Spleen (tissue), 11 donors: ENCODE data around the gene APOBEC3A. TPM values are rescaled to one million over a fixed set of nuclear protein-coding genes. Genes with fewer than 3 reads are reported as not detected.
"Not testable (repeated sequence)": the region's sequence is repeated elsewhere in the genome, so short reads cannot be mapped to it uniquely, and the experiment has no call there.

Source experiments
- DNase-seq: peaks from one replicate; pipeline ENCODE4 v3.0.0-alpha.2; 2020
- H3K27ac ChIP-seq, 8 donors: fragments of 200-600 bp; sonication (generic) in 7 of 8; 1 replicate in 4 of 8; 2 replicates in 4 of 8; pipeline versions ENCODE4 v1.5.0 to v1.8.0; 2016 to 2021; ENCODE audit warnings: inconsistent platforms in 4 of 8, mild to moderate bottlenecking in 4 of 8, moderate library complexity in 1 of 8
- H3K27me3 ChIP-seq, 7 donors: fragments of 200-600 bp; sonication (generic) in 6 of 7; replicated peaks in 1 of 7; 1 replicate in 4 of 7; 2 replicates in 3 of 7; pipeline versions ENCODE4 v1.5.0 to v1.8.0; 2016 to 2021; ENCODE audit warnings: inconsistent platforms in 3 of 7, mild to moderate bottlenecking in 1 of 7
- H3K36me3 ChIP-seq, 6 donors: fragments of 200-600 bp; sonication (generic) in 5 of 6; 1 replicate in 4 of 6; 2 replicates in 2 of 6; pipeline versions ENCODE4 v1.5.0 to v1.8.0; 2016 to 2021; ENCODE audit warnings: inconsistent platforms in 2 of 6
- H3K4me1 ChIP-seq, 6 donors: fragments of 200-600 bp; sonication (generic) in 5 of 6; 1 replicate in 3 of 6; 2 replicates in 3 of 6; pipeline versions ENCODE4 v1.5.0 to v1.8.0; 2016 to 2021; ENCODE audit warnings: inconsistent platforms in 3 of 6
- H3K4me3 ChIP-seq, 8 donors: fragments of 200-600 bp; sonication (generic) in 7 of 8; 1 replicate in 4 of 8; 2 replicates in 4 of 8; pipeline versions ENCODE4 v1.5.0 to v1.8.0; 2016 to 2021; ENCODE audit warnings: inconsistent platforms in 4 of 8, mild to moderate bottlenecking in 4 of 8, moderate library complexity in 2 of 8
- H3K9me3 ChIP-seq, 8 donors: fragments of 200-600 bp; sonication (generic) in 7 of 8; 1 replicate in 4 of 8; 2 replicates in 4 of 8; pipeline versions ENCODE4 v1.5.0 to v1.8.0; 2016 to 2021; ENCODE audit warnings: inconsistent platforms in 4 of 8
- CTCF ChIP-seq, 11 experiments: fragments of 200-600 bp in 7 of 11; fragments of 450-650 bp in 4 of 11; sonication (generic) in 4 of 11; IDR thresholded peaks in 8 of 11; conservative IDR thresholded peaks in 3 of 11; 1 replicate in 7 of 11; 2 replicates in 4 of 11; pipeline versions ENCODE4 v1.4.0 to v1.8.0; 2016 to 2021; ENCODE audit warnings: antibody characterized with exemption in 11 of 11, inconsistent platforms in 4 of 11, mild to moderate bottlenecking in 1 of 11
- POLR2A ChIP-seq, 3 donors: fragments of 450-650 bp; IDR thresholded peaks; one replicate each; pipeline ENCODE4 v1.5.1; 2017; ENCODE audit warnings: antibody characterized with exemption in 3 of 3, mild to moderate bottlenecking in 1 of 3
- POLR2AphosphoS5 ChIP-seq, 3 donors: sonication (generic); formaldehyde crosslinking; IDR thresholded peaks; one replicate each; pipeline ENCODE4 v1.5.1; 2017; ENCODE audit warnings: antibody characterized with exemption in 3 of 3
- WGBS, 5 donors: extraction: QIAGEN DNeasy Blood & Tissue Kit in 3 of 5; methylation state at CpG; one replicate each; pipeline versions ENCODE4 v1.1.5 to v1.1.7; 2013 to 2018; 5-methylcytosine and 5-hydroxymethylcytosine counted together
- intact Hi-C: fragments of 100-400 bp; cut with DNase I; formaldehyde crosslinking; loops from one replicate; pipeline ENCODE4 v1.15.0; 2023; ENCODE audit warnings: low total_unique reads
- polyA plus RNA-seq, 3 donors: library from polyadenylated mRNA; stranded (reverse); fragments of 200-250 nt; gene quantifications; one replicate each; pipeline ENCODE4 v1.2.1, GENCODE V29; 2013
- total RNA-seq, 7 donors: library from RNA; depleted of rRNA in 3 of 7; stranded (reverse); fragments of >200 nt in 3 of 7; fragmentation: NEBNext Ultra II Directional in 4 of 7; extraction: Animal tissue kit (Norgen Biotek cat#: 25700) in 4 of 7; gene quantifications; one replicate each; pipeline versions ENCODE4 v1.1.0 to v1.2.1, GENCODE V29; 2016 to 2021
- donor health status: healthy with polysubstance abuse.
- donor health status: DM: no; HTN: no; CAD: no; lungs with moderate emphysema.
- donor health status: DM: no; HTN: no; CAD: no.
- donor health status: Bipolar disorder and iron deficiency.
- donor health status: healthy.
- donor health status: DM: no; HTN: no; CAD: no.
- donor health status: DM: yes; HTN: yes; CAD: no.

The APOBEC3A gene
- total and polyA plus RNA-seq, 10 donors, result 1.2 to 163 (median 46.1) TPM

GRCh38 chr22:38959590-38959989 lies 2.2 kb downstream of the APOBEC3A start:
- H3K27ac ChIP-seq, result peak overlapping the region in 1 of 8 donors; percentile 97
- TF ChIP-seq POLR2A (IDR thresholded peaks at IDR 0.05), result no peak
- no peak for TF ChIP-seq POLR2AphosphoS5 (IDR thresholded peaks at IDR 0.05)
- no peak for TF ChIP-seq CTCF (IDR thresholded peaks at IDR 0.05 in 8 of 11, conservative IDR thresholded peaks at IDR 0.05 in 3 of 11)

GRCh38 chr22:38960673-38961072 lies 3.3 kb downstream of the APOBEC3A start:
- H3K9me3 ChIP-seq, intact Hi-C loops, H3K27ac ChIP-seq, H3K4me3 ChIP-seq, H3K27me3 ChIP-seq: not testable (repeated sequence)
- 70 to 90% (median 83%) methylated on average over 2 to 4 of the region's 4 CpGs for WGBS, 5 donors
- Histone ChIP-seq H3K4me1 (peaks cover 0 to 41% (median 1%) of the 10 kb centered on the region in 6 donors), H3K36me3 (peaks cover 0 to 43% (median 0%) of the 10 kb centered on the region in 6 donors)
- DNase-seq, result peak; percentile 22

More at GRCh38 chr22:38959590-38959989, 2.2 kb downstream of the APOBEC3A start:
- peak; percentile 47 for DNase-seq
- intact Hi-C loops, result no loop called here
- no peaks in the 10 kb centered on the region for H3K27me3 ChIP-seq
- 36 to 71% (median 54%) methylated on average over 7 to 8 of the region's 8 CpGs for WGBS, 5 donors
- no peak overlapping the region for H3K4me3 ChIP-seq
- peaks cover 0 to 43% (median 0%) of the 10 kb centered on the region in 6 donors for H3K36me3 ChIP-seq
- H3K9me3 ChIP-seq, result no peaks in the 10 kb centered on the region
- peaks cover 0 to 46% (median 1%) of the 10 kb centered on the region in 6 donors for H3K4me1 ChIP-seq

GRCh38 chr22:38963291-38963738 lies 5.9 kb downstream of the APOBEC3A start:
- H3K36me3 ChIP-seq, result peaks cover 0 to 43% (median 0%) of the 10 kb centered on the region in 6 donors
- intact Hi-C loops, H3K4me3 ChIP-seq, DNase-seq, H3K9me3 ChIP-seq: not testable (repeated sequence)
- H3K27me3 ChIP-seq, result peaks cover 0 to 17% (median 0%) of the 10 kb centered on the region in 7 donors
- H3K27ac ChIP-seq, result peak overlapping the region in 1 of 8 donors; percentile 7
- 39 to 82% (median 56%) methylated on average over 3 to 11 of the region's 11 CpGs; no CpG with 5 or more reads in 1 of the 5 donors for WGBS, 5 donors
- peaks cover 0 to 47% (median 12%) of the 10 kb centered on the region in 6 donors for H3K4me1 ChIP-seq

GRCh38 chr22:38963872-38964271 lies 6.5 kb downstream of the APOBEC3A start:
- Histone ChIP-seq H3K36me3 (peaks cover 0 to 42% (median 0%) of the 10 kb centered on the region in 6 donors), H3K9me3 (no peaks in the 10 kb centered on the region), H3K27ac (no peak overlapping the region), H3K4me1 (peaks cover 0 to 47% (median 16%) of the 10 kb centered on the region in 6 donors), H3K4me3 (no peak overlapping the region), H3K27me3 (peaks cover 0 to 18% (median 0%) of the 10 kb centered on the region in 7 donors)
- TF ChIP-seq POLR2A (IDR thresholded peaks at IDR 0.05) (no peak), CTCF (IDR thresholded peaks at IDR 0.05 in 8 of 11, conservative IDR thresholded peaks at IDR 0.05 in 3 of 11) (no peak), POLR2AphosphoS5 (IDR thresholded peaks at IDR 0.05) (no peak)
- intact Hi-C loops, result no loop called here
- DNase-seq, result peak; percentile 56
- 75 to 87% (median 78%) methylated on average over 9 of the region's 9 CpGs; no CpG with 5 or more reads in 1 of the 5 donors for WGBS, 5 donors

GRCh38 chr22:38964306-38964705 lies 6.9 kb downstream of the APOBEC3A start:
- no peaks in the 10 kb centered on the region for H3K9me3 ChIP-seq
- H3K27me3 ChIP-seq, result peaks cover 0 to 19% (median 0%) of the 10 kb centered on the region in 7 donors
- H3K4me3 ChIP-seq, result no peak overlapping the region
- H3K4me1 ChIP-seq, result peaks cover 0 to 44% (median 18%) of the 10 kb centered on the region in 6 donors
- intact Hi-C loops, result no loop called here
- WGBS, 5 donors, result 81 to 91% (median 89%) methylated on average over 7 of the region's 7 CpGs; no CpG with 5 or more reads in 1 of the 5 donors
- DNase-seq, result peak; percentile 72
- peak overlapping the region in 2 of 8 donors; percentile 17 to 54 for H3K27ac ChIP-seq
- H3K36me3 ChIP-seq, result peaks cover 0 to 37% (median 0%) of the 10 kb centered on the region in 6 donors
- TF ChIP-seq CTCF (IDR thresholded peaks at IDR 0.05 in 8 of 11, conservative IDR thresholded peaks at IDR 0.05 in 3 of 11), result no peak
- peak in 1 of 3 donors; percentile 12 for TF ChIP-seq POLR2AphosphoS5 (IDR thresholded peaks at IDR 0.05)
